ENCODE results near the gene ITPR1.

Gene ITPR1

GRCh38 chr3:4613366-4613765 lies 120.2 kb downstream of the ITPR1 start:
- no peak overlapping the region for H3K27ac ChIP-seq (ENCODE audit: low read depth, low read length)
- H3K27me3 ChIP-seq (ENCODE audit: insufficient read depth, low read length): no peaks in the 10 kb centered on the region
- no peaks in the 10 kb centered on the region for H3K36me3 ChIP-seq (ENCODE audit: insufficient read depth, low read length)
- H3K4me1 ChIP-seq (ENCODE audit: insufficient read depth, low read length): no peaks in the 10 kb centered on the region
- no peak overlapping the region for H3K9ac ChIP-seq (ENCODE audit: low read depth, low read length)
- no peak overlapping the region for H3K4me3 ChIP-seq (ENCODE audit: low read length)
- WGBS: 87% methylated on average over 3 of the region's 3 CpGs
- no peaks in the 10 kb centered on the region for H3K9me3 ChIP-seq (ENCODE audit: insufficient read depth, low read depth, low read length)

- Histone ChIP-seq H3K36me3 (ENCODE audit: insufficient read depth, low read length) (no peaks in the 10 kb centered on the region), H3K4me1 (ENCODE audit: insufficient read depth, low read length) (no peaks in the 10 kb centered on the region), H3K27ac (ENCODE audit: low read depth, low read length) (no peak overlapping the region), H3K27me3 (ENCODE audit: insufficient read depth, low read length) (no peaks in the 10 kb centered on the region), H3K9me3 (ENCODE audit: insufficient read depth, low read depth, low read length) (no peaks in the 10 kb centered on the region), H3K9ac (ENCODE audit: low read depth, low read length) (no peak overlapping the region), H3K4me3 (ENCODE audit: low read length) (no peak overlapping the region)
- 97% methylated on average over 5 of the region's 5 CpGs for WGBS
Measured at GRCh38 chr3:4614070-4614469, 120.9 kb downstream of the ITPR1 start.

DNA sequence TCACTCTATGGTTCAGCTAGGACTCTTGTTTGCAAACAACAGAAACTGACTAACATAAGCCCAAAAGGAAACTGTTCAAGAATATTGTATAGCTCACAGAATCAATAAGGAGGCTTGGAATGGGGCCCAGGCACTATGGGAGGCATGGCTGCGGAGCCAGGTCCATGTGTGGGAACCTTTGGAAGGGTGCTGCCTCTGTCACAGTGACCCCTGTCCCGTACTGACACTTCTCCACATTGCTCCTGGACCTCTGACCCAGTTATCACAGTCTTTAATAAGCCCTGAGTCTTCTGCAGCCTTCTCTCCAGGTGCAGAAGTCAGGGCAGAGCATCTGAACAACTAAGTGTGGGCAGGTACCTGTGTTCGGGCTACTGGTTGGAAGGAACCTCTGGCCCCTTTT lies 121.8 kb downstream of the ITPR1 start:
- Histone ChIP-seq H3K9ac (ENCODE audit: low read depth, low read length) (no peak overlapping the region), H3K36me3 (ENCODE audit: insufficient read depth, low read length) (no peaks in the 10 kb centered on the region), H3K4me3 (ENCODE audit: low read length) (no peak overlapping the region), H3K4me1 (ENCODE audit: insufficient read depth, low read length) (no peaks in the 10 kb centered on the region), H3K9me3 (ENCODE audit: insufficient read depth, low read depth, low read length) (no peaks in the 10 kb centered on the region), H3K27ac (ENCODE audit: low read depth, low read length) (no peak overlapping the region), H3K27me3 (ENCODE audit: insufficient read depth, low read length) (no peaks in the 10 kb centered on the region)
- WGBS: 95% methylated on average over 3 of the region's 3 CpGs

DNA sequence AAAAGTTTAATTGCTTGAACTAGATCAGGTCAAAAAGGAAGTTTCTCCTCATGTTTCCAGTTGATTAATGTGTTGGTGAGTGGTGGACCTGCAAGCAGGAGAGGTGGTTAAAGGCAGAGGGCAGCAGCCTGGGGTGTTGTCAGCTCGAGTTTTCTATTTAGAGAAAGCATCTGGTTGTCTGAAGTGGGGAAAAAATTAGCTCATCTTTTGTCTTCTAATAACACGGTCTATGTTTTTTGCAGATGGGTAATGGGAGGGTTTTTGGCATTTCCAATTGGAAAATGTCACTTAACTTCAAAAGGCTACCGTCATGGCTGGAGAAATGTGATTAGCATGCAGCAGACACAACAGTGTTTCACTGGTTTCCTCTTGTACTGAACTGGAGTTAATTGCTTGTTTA lies 122.6 kb downstream of the ITPR1 start:
- Histone ChIP-seq H3K9me3 (ENCODE audit: insufficient read depth, low read depth, low read length) (no peaks in the 10 kb centered on the region), H3K4me3 (ENCODE audit: low read length) (no peak overlapping the region), H3K27me3 (ENCODE audit: insufficient read depth, low read length) (no peaks in the 10 kb centered on the region), H3K27ac (ENCODE audit: low read depth, low read length) (no peak overlapping the region), H3K9ac (ENCODE audit: low read depth, low read length) (no peak overlapping the region), H3K4me1 (ENCODE audit: insufficient read depth, low read length) (no peaks in the 10 kb centered on the region), H3K36me3 (ENCODE audit: insufficient read depth, low read length) (no peaks in the 10 kb centered on the region)
- WGBS: 84% methylated on average over 3 of the region's 3 CpGs

DNA sequence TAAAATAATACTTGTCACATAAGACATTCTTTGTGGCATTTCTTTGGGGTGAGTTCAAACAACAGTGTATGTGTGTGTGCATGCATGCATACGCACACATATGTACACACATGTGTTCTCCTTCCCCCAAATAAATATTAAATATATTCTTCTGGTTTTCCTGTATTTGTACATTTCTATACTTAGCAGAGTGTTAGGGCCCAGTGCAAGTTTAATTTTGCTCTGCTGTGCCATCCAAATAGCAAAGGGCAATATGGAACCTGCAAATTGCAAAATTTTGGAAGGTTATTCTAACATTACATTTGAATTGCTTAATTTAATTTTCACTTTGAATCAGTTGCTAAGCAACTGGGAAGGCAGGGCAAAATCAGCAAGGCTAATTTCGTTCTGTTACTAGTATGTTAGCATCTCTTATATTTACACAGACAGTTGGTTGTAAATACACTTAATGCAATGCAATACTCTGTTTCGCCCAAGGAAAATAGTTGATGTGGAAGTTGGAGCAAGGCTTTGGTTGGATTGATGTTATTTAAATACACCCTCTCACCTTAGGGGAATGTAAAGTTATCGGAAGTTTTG lies 130.4 kb downstream of the ITPR1 start:
- WGBS: 100% methylated on average over 2 of the region's 4 CpGs
- H3K36me3 ChIP-seq (ENCODE audit: insufficient read depth, low read length): no peaks in the 10 kb centered on the region
- no peaks in the 10 kb centered on the region for H3K9me3 ChIP-seq (ENCODE audit: insufficient read depth, low read depth, low read length)
- H3K9ac ChIP-seq (ENCODE audit: low read depth, low read length): no peak overlapping the region
- H3K4me3 ChIP-seq (ENCODE audit: low read length): no peak overlapping the region
- H3K27ac ChIP-seq (ENCODE audit: low read depth, low read length): no peak overlapping the region
- H3K4me1 ChIP-seq (ENCODE audit: insufficient read depth, low read length): no peaks in the 10 kb centered on the region
- H3K27me3 ChIP-seq (ENCODE audit: insufficient read depth, low read length): no peaks in the 10 kb centered on the region

DNA sequence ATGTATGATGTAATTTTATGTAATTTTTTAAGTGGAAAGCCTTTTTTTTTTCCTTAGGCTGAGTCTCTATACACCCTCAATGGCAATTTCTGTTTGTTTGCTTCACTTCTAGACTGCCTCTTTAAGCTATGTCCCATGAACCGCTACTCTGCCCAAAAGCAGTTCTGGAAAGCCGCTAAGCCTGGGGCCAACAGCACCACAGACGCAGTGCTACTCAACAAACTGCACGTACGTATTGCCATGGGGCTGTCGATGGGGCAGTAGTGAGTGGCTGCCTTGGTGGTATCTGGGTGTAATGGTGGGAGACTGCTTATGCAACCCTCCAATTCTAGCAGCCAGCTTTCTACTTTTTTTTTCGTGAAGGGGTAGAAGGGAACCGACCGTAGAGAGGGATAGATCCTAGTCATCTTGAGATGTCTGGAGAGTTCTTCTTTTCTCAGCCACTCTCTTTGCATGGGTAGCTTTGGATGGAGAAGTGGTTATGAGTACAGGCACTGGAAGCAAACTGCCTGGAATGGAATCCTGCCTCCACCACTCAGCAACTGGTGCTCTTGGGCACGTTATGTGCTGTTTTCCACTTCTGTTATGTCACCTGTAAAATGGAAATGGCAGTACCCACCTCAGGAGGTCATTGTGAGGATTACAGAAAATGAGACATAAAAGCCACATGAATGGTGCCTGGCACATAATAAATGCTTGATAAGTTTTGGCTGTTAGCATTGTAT lies 134.7 kb downstream of the ITPR1 start:
- no peaks in the 10 kb centered on the region for H3K9me3 ChIP-seq (ENCODE audit: insufficient read depth, low read depth, low read length)
- H3K27me3 ChIP-seq (ENCODE audit: insufficient read depth, low read length): no peaks in the 10 kb centered on the region
- H3K4me3 ChIP-seq (ENCODE audit: low read length): no peak overlapping the region
- WGBS: 90% methylated on average over 10 of the region's 10 CpGs
- no peak overlapping the region for H3K9ac ChIP-seq (ENCODE audit: low read depth, low read length)
- no peak overlapping the region for H3K27ac ChIP-seq (ENCODE audit: low read depth, low read length)
- no peaks in the 10 kb centered on the region for H3K4me1 ChIP-seq (ENCODE audit: insufficient read depth, low read length)
- H3K36me3 ChIP-seq (ENCODE audit: insufficient read depth, low read length): no peaks in the 10 kb centered on the region

- no peak overlapping the region for H3K27ac ChIP-seq (ENCODE audit: low read depth, low read length)
- H3K27me3 ChIP-seq (ENCODE audit: insufficient read depth, low read length): no peaks in the 10 kb centered on the region
- H3K4me3 ChIP-seq (ENCODE audit: low read length): no peak overlapping the region
- no peak overlapping the region for H3K9ac ChIP-seq (ENCODE audit: low read depth, low read length)
- no peaks in the 10 kb centered on the region for H3K9me3 ChIP-seq (ENCODE audit: insufficient read depth, low read depth, low read length)
- H3K4me1 ChIP-seq (ENCODE audit: insufficient read depth, low read length): no peaks in the 10 kb centered on the region
- 90% methylated on average over 7 of the region's 9 CpGs for WGBS
- H3K36me3 ChIP-seq (ENCODE audit: insufficient read depth, low read length): no peaks in the 10 kb centered on the region
Measured at GRCh38 chr3:4629095-4630007, 136.2 kb downstream of the ITPR1 start.

- no peak overlapping the region for H3K27ac ChIP-seq (ENCODE audit: low read depth, low read length)
- no peaks in the 10 kb centered on the region for H3K36me3 ChIP-seq (ENCODE audit: insufficient read depth, low read length)
- 81% methylated on average over 9 of the region's 10 CpGs for WGBS
- no peaks in the 10 kb centered on the region for H3K27me3 ChIP-seq (ENCODE audit: insufficient read depth, low read length)
- H3K4me1 ChIP-seq (ENCODE audit: insufficient read depth, low read length): no peaks in the 10 kb centered on the region
- no peaks in the 10 kb centered on the region for H3K9me3 ChIP-seq (ENCODE audit: insufficient read depth, low read depth, low read length)
- no peak overlapping the region for H3K4me3 ChIP-seq (ENCODE audit: low read length)
- no peak overlapping the region for H3K9ac ChIP-seq (ENCODE audit: low read depth, low read length)
Measured at GRCh38 chr3:4633078-4634004, 140.2 kb downstream of the ITPR1 start.

GRCh38 chr3:4634894-4635293 lies 141.7 kb downstream of the ITPR1 start:
- H3K4me3 ChIP-seq (ENCODE audit: low read length): no peak overlapping the region
- no peaks in the 10 kb centered on the region for H3K36me3 ChIP-seq (ENCODE audit: insufficient read depth, low read length)
- no peak overlapping the region for H3K9ac ChIP-seq (ENCODE audit: low read depth, low read length)
- 95% methylated on average over 6 of the region's 6 CpGs for WGBS
- H3K27ac ChIP-seq (ENCODE audit: low read depth, low read length): no peak overlapping the region
- no peaks in the 10 kb centered on the region for H3K9me3 ChIP-seq (ENCODE audit: insufficient read depth, low read depth, low read length)
- no peaks in the 10 kb centered on the region for H3K27me3 ChIP-seq (ENCODE audit: insufficient read depth, low read length)
- H3K4me1 ChIP-seq (ENCODE audit: insufficient read depth, low read length): no peaks in the 10 kb centered on the region

GRCh38 chr3:4637265-4637664 lies 144.1 kb downstream of the ITPR1 start:
- no peaks in the 10 kb centered on the region for H3K9me3 ChIP-seq (ENCODE audit: insufficient read depth, low read depth, low read length)
- H3K9ac ChIP-seq (ENCODE audit: low read depth, low read length): no peak overlapping the region
- 84% methylated on average over 2 of the region's 2 CpGs for WGBS
- no peaks in the 10 kb centered on the region for H3K27me3 ChIP-seq (ENCODE audit: insufficient read depth, low read length)
- no peak overlapping the region for H3K4me3 ChIP-seq (ENCODE audit: low read length)
- no peak overlapping the region for H3K27ac ChIP-seq (ENCODE audit: low read depth, low read length)
- no peaks in the 10 kb centered on the region for H3K4me1 ChIP-seq (ENCODE audit: insufficient read depth, low read length)
- H3K36me3 ChIP-seq (ENCODE audit: insufficient read depth, low read length): no peaks in the 10 kb centered on the region

Measured in HUES64 (cell line).